Right lobe of liver (tissue), 4 donors: ENCODE data around the gene CCNE1.

Source experiments
- POLR2A ChIP-seq: fragments of 450-650 bp; IDR thresholded peaks from one replicate; pipeline ENCODE4 v1.6.1; 2017; ENCODE audit warnings: antibody characterized with exemption, mild to moderate bottlenecking
- TF ChIP-seq, protein P1 (sequence below), 4 donors: fragments of 200-600 bp in 3 of 4; fragments of 450-650 bp in 1 of 4; IDR thresholded peaks; one replicate each; pipeline versions ENCODE4 v1.5.1 to v1.8.0; 2016 to 2022; ENCODE audit warnings: antibody characterized with exemption in 4 of 4, mild to moderate bottlenecking in 2 of 4
- donor health status: DM: no; HTN: no; CAD: no.
- donor health status: DM: no; HTN: no; CAD: no.
- donor health status: DM: no; HTN: yes; CAD: no.

DNA sequence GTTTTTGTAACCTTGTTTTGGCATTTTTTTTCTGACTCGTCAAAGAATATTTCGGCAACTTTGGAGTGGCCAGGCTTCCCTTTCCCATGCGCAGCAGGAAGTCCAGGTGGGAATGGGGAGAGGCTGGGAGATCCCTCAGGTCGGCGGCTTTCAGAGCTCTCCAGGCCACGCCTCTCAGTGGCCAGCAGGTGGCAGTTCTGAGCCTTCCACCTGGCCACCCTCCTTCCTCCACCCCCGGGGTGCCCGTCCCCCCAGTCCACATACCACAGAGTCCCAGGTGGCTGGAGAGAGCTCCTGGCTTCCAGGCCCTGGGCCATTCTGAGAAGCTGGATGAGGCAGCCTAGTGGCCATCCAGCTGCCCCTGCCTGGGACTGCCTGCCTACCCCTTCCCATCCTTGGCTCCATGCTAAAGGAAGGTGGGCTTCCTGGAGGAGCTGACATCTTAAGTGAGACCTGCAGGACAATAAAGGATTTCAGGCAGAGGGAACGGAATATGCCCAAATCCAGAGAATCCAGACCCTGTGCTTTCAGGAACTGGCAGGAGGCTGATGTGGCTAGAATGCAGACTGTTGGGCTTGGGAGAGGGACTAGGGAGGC lies 46.3 kb downstream of the CCNE1 start:
- no peak for TF ChIP-seq POLR2A
- TF ChIP-seq, protein P1, sequence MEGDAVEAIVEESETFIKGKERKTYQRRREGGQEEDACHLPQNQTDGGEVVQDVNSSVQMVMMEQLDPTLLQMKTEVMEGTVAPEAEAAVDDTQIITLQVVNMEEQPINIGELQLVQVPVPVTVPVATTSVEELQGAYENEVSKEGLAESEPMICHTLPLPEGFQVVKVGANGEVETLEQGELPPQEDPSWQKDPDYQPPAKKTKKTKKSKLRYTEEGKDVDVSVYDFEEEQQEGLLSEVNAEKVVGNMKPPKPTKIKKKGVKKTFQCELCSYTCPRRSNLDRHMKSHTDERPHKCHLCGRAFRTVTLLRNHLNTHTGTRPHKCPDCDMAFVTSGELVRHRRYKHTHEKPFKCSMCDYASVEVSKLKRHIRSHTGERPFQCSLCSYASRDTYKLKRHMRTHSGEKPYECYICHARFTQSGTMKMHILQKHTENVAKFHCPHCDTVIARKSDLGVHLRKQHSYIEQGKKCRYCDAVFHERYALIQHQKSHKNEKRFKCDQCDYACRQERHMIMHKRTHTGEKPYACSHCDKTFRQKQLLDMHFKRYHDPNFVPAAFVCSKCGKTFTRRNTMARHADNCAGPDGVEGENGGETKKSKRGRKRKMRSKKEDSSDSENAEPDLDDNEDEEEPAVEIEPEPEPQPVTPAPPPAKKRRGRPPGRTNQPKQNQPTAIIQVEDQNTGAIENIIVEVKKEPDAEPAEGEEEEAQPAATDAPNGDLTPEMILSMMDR (IDR thresholded peaks at IDR 0.05): peak; percentile 39 to 66 (median 58)
